Stimulated activated CD8-positive, alpha-beta memory T cell treated with anti-CD3 and anti-CD28 coated beads, Interleukin-7, amount 100 ng/mL, for 48 hours (primary cell): Measurements from ENCODE around the gene TPT1.
"Not testable (repeated sequence)": the region's sequence is repeated elsewhere in the genome, so short reads cannot be mapped to it uniquely, and the experiment has no call there.

ENCODE experiments used
- DNase-seq, 2 donors: peaks; one replicate each; pipeline ENCODE4 v3.0.0-alpha.2; 2020; ENCODE audit warnings: low read depth in 1 of 2; ENCODE audit errors: extremely low read depth in 1 of 2

TPT1 gene

GRCh38 chr13:45341034-45341798, at the start of gene TPT1:
Gene TPT1, minus strand, starts transcription at chr13:45341183. Its CDS starts 114 bp downstream, at chr13:45341069.
- peak; percentile 98 to 99 for DNase-seq

GRCh38 chr13:45390348-45390747, 49.4 kb upstream of the TPT1 start:
- not testable (repeated sequence) for DNase-seq

GRCh38 chr13:45388664-45389063, 47.7 kb upstream of the TPT1 start:
- no peak for DNase-seq

GRCh38 chr13:45386892-45387575, 46.1 kb upstream of the TPT1 start:
- DNase-seq, result peak in 1 of 2 donors; percentile 21

- no peak for DNase-seq
Measured at GRCh38 chr13:45385907-45386553, 45.0 kb upstream of the TPT1 start.

- no peak for DNase-seq
Measured at GRCh38 chr13:45385320-45385719, 44.3 kb upstream of the TPT1 start.

- DNase-seq, result no peak
Measured at GRCh38 chr13:45384474-45385174, 43.6 kb upstream of the TPT1 start.

GRCh38 chr13:45382739-45383138, 41.8 kb upstream of the TPT1 start:
- DNase-seq, result not testable (repeated sequence)

- no peak for DNase-seq
Measured at GRCh38 chr13:45381196-45381595, 40.2 kb upstream of the TPT1 start.

- not testable (repeated sequence) for DNase-seq
Measured at GRCh38 chr13:45380708-45381107, 39.7 kb upstream of the TPT1 start.

GRCh38 chr13:45379516-45379915, 38.5 kb upstream of the TPT1 start:
- not testable (repeated sequence) for DNase-seq

GRCh38 chr13:45378786-45379185, 37.8 kb upstream of the TPT1 start:
- DNase-seq, result not testable (repeated sequence)

GRCh38 chr13:45377314-45377713, 36.3 kb upstream of the TPT1 start:
- DNase-seq, result not testable (repeated sequence)

- not testable (repeated sequence) for DNase-seq
Measured at GRCh38 chr13:45376651-45377050, 35.7 kb upstream of the TPT1 start.

- no peak for DNase-seq
Measured at GRCh38 chr13:45374917-45375316, 33.9 kb upstream of the TPT1 start.

GRCh38 chr13:45373162-45373547, 32.2 kb upstream of the TPT1 start:
- no peak for DNase-seq

- DNase-seq, result no peak
Measured at GRCh38 chr13:45372189-45373161, 31.5 kb upstream of the TPT1 start.

GRCh38 chr13:45370922-45371406, 30.0 kb upstream of the TPT1 start:
- peak in 1 of 2 donors; percentile 9 for DNase-seq

GRCh38 chr13:45369116-45369515, 28.1 kb upstream of the TPT1 start:
- no peak for DNase-seq

- DNase-seq, result no peak
Measured at GRCh38 chr13:45368571-45368970, 27.6 kb upstream of the TPT1 start.
